ENCODE data around the gene PARVB.

Gene PARVB

GRCh38 chr22:44024288-44024921 lies at the start of gene PARVB:
TSS of gene PARVB (plus strand) at chr22:44024302. CDS start at chr22:44024340, 38 bp downstream.
- no peak for DNase-seq (ENCODE audit: low read depth)

GRCh38 chr22:43975041-43975440 lies 49.1 kb upstream of the PARVB start:
- no peak for DNase-seq (ENCODE audit: low read depth)

GRCh38 chr22:43976861-43977795 lies 47.0 kb upstream of the PARVB start:
- DNase-seq (ENCODE audit: low read depth) = no peak

GRCh38 chr22:43978558-43978957 lies 45.5 kb upstream of the PARVB start:
- DNase-seq (ENCODE audit: low read depth) = no peak

GRCh38 chr22:43980579-43980978 lies 43.5 kb upstream of the PARVB start:
- no peak for DNase-seq (ENCODE audit: low read depth)

- no peak for DNase-seq (ENCODE audit: low read depth)
Observed at GRCh38 chr22:43980996-43981395, 43.1 kb upstream of the PARVB start.

GRCh38 chr22:43983808-43984207 lies 40.3 kb upstream of the PARVB start:
- DNase-seq (ENCODE audit: low read depth) = no peak

GRCh38 chr22:43985532-43985931 lies 38.6 kb upstream of the PARVB start:
- no peak for DNase-seq (ENCODE audit: low read depth)

- no peak for DNase-seq (ENCODE audit: low read depth)
Observed at GRCh38 chr22:43988116-43988820, 35.8 kb upstream of the PARVB start.

- DNase-seq (ENCODE audit: low read depth) = no peak
Observed at GRCh38 chr22:43988960-43989359, 35.1 kb upstream of the PARVB start.

GRCh38 chr22:43990044-43990443 lies 34.1 kb upstream of the PARVB start:
- no peak for DNase-seq (ENCODE audit: low read depth)

- DNase-seq (ENCODE audit: low read depth) = no peak
Observed at GRCh38 chr22:43991316-43992020, 32.6 kb upstream of the PARVB start.

- no peak for DNase-seq (ENCODE audit: low read depth)
Observed at GRCh38 chr22:43992331-43992821, 31.7 kb upstream of the PARVB start.

GRCh38 chr22:43993072-43993760 lies 30.9 kb upstream of the PARVB start:
- peak; percentile 36 for DNase-seq (ENCODE audit: low read depth)

GRCh38 chr22:43994006-43994405 lies 30.1 kb upstream of the PARVB start:
- DNase-seq (ENCODE audit: low read depth) = no peak

GRCh38 chr22:43994416-43994815 lies 29.7 kb upstream of the PARVB start:
- no peak for DNase-seq (ENCODE audit: low read depth)

GRCh38 chr22:43995057-43995685 lies 28.9 kb upstream of the PARVB start:
- no peak for DNase-seq (ENCODE audit: low read depth)

GRCh38 chr22:43995798-43996169 lies 28.3 kb upstream of the PARVB start:
- no peak for DNase-seq (ENCODE audit: low read depth)

- peak; percentile 57 for DNase-seq (ENCODE audit: low read depth)
Observed at GRCh38 chr22:43996170-43996980, 27.7 kb upstream of the PARVB start.

- no peak for DNase-seq (ENCODE audit: low read depth)
Observed at GRCh38 chr22:43996981-43997265, 27.2 kb upstream of the PARVB start.
